GM18867 (cell line): ENCODE results near the gene NCOR1.
A peak's percentile ranks its signal among the peaks of the same experiment; 100 is the strongest.

ENCODE experiments used
- ATAC-seq: cut with Tn5 transposase; IDR thresholded peaks from one replicate; pipeline ENCODE4 v1.9.1; 2021; ENCODE audit warnings: mild to moderate bottlenecking, moderate library complexity; ENCODE audit not compliant: unreplicated experiment

Gene NCOR1

GRCh38 chr17:15981646-15982580 lies 233.4 kb downstream of the NCOR1 start:
- ATAC-seq: no peak

DNA sequence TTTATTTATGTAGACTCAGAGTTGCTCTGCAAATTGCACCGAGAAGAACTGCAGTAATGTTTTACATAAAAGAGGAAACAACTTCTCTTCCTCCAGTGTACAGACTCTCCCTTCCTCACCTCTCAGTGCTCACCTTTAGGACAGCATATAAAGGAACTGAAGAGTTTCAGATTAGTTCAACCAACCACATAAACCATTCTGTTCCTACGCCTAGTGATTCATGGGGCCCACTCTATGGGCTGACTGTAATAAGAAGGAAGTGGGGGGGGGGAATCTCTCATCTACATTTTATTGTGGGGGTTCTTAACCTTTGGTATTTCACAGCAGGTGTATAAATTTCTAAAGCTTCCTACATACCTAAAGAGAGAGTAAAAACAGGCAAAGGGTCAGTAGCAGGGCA lies 234.1 kb downstream of the NCOR1 start:
- peak; percentile 70 for ATAC-seq
